ENCODE data around the gene ST7.

- TF ChIP-seq, protein P1, sequence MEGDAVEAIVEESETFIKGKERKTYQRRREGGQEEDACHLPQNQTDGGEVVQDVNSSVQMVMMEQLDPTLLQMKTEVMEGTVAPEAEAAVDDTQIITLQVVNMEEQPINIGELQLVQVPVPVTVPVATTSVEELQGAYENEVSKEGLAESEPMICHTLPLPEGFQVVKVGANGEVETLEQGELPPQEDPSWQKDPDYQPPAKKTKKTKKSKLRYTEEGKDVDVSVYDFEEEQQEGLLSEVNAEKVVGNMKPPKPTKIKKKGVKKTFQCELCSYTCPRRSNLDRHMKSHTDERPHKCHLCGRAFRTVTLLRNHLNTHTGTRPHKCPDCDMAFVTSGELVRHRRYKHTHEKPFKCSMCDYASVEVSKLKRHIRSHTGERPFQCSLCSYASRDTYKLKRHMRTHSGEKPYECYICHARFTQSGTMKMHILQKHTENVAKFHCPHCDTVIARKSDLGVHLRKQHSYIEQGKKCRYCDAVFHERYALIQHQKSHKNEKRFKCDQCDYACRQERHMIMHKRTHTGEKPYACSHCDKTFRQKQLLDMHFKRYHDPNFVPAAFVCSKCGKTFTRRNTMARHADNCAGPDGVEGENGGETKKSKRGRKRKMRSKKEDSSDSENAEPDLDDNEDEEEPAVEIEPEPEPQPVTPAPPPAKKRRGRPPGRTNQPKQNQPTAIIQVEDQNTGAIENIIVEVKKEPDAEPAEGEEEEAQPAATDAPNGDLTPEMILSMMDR (IDR thresholded peaks at IDR 0.05; ENCODE audit: insufficient read depth, low read depth, low read length): no peak
- no peak for TF ChIP-seq EZH2 (IDR thresholded peaks at IDR 0.05; ENCODE audit: insufficient read depth, low read length)
Observed at GRCh38 chr7:117096942-117097341, 143.6 kb downstream of the ST7 start.
